Femur (tissue), 1 donor: Measurements from ENCODE around the gene LTO1.

Source experiments
- DNase-seq: peaks from one replicate; pipeline ENCODE4 v3.0.0-alpha.2; 2017

Gene LTO1, protein sequence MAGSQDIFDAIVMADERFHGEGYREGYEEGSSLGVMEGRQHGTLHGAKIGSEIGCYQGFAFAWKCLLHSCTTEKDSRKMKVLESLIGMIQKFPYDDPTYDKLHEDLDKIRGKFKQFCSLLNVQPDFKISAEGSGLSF

GRCh38 chr11:69674886-69675714 is at the start of gene LTO1:
Gene LTO1, minus strand, starts transcription at chr11:69675353. Its CDS starts 114 bp downstream, at chr11:69675239.
- DNase-seq, result peak; percentile 98

GRCh38 chr11:69721745-69722144 is 46.6 kb upstream of the LTO1 start:
- no peak for DNase-seq

DNA sequence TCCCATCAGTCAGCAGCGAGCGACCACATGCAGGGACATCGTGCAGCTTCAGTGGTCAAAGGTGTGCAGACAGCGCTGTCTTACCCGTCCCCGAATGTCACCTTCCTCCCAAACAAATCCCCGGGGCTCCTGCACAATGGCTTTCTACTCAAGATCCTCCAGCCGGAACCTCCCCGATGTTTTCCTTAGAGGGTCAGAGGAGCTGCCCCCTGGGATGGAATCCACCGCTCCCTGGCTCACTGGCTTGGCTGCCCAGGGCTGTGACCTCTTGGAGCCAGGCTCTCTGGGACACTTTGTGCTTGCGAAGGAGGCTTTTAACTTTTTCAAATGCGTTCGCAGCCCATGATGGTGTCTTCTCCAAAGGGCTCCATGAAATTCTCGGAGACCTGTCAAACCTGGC is 46.0 kb upstream of the LTO1 start:
- no peak for DNase-seq

GRCh38 chr11:69718912-69719311 is 43.8 kb upstream of the LTO1 start:
- DNase-seq, result no peak

- peak; percentile 54 for DNase-seq
These were observed 43.0 kb upstream of the LTO1 start for GRCh38 chr11:69718147-69718546.

- DNase-seq, result no peak
These were observed 42.0 kb upstream of the LTO1 start for GRCh38 chr11:69716891-69717747.

GRCh38 chr11:69716099-69716498 is 40.9 kb upstream of the LTO1 start:
- no peak for DNase-seq

- no peak for DNase-seq
These were observed 40.3 kb upstream of the LTO1 start for GRCh38 chr11:69715446-69715845.

- DNase-seq, result no peak
These were observed 37.0 kb upstream of the LTO1 start for GRCh38 chr11:69711822-69712801.

DNA sequence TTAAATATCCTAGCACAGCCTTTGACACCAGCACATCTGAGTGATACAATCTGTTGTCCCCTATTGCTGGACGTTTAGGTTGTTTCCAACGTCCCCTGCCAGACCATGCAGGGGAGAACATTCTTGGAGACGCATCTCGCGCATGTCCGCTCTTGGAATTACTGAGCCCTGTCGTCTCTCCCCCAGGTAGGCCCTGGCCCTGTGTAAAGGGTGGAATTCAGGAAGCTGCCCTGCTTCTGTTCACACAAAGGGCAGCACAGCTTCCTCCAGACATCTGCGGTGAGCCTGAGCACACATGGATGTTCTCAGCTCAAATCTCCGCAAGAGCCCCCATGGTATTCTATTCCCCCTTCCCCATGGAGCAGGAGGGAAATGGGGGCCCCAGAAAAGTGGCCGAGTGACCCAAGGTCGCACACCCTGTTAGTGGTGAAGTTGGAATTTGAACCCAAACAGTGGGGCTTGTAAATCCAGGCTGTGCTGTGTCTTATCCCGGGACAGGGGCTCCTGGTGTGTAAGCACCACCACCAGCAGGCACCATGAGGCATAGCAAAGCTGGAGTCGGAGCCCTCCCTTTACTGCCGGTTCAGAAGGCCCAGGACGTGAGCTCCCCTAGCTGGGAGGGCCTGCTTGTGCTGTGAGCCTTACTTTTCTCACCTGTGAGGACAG is 33.7 kb upstream of the LTO1 start:
- DNase-seq, result no peak

DNA sequence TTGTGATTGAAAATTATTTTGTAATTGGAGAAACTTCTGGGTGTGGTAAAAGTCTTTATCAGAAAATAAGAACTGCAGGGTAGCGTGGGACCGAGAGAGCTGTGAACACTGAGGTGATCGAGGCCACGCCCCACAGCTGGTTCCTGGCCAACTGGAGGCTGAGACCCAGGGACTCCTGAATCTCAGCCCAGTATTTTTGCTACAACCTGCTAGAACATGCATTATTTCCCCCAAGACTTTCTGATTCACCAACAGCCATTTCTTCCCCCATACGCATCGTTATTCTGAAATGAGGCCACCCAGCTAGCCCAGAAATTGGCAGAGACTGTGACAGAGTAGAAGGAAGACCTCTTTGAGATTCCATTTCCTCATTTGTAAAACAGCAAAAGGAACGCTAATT is 32.0 kb upstream of the LTO1 start:
- DNase-seq, result peak; percentile 38

DNA sequence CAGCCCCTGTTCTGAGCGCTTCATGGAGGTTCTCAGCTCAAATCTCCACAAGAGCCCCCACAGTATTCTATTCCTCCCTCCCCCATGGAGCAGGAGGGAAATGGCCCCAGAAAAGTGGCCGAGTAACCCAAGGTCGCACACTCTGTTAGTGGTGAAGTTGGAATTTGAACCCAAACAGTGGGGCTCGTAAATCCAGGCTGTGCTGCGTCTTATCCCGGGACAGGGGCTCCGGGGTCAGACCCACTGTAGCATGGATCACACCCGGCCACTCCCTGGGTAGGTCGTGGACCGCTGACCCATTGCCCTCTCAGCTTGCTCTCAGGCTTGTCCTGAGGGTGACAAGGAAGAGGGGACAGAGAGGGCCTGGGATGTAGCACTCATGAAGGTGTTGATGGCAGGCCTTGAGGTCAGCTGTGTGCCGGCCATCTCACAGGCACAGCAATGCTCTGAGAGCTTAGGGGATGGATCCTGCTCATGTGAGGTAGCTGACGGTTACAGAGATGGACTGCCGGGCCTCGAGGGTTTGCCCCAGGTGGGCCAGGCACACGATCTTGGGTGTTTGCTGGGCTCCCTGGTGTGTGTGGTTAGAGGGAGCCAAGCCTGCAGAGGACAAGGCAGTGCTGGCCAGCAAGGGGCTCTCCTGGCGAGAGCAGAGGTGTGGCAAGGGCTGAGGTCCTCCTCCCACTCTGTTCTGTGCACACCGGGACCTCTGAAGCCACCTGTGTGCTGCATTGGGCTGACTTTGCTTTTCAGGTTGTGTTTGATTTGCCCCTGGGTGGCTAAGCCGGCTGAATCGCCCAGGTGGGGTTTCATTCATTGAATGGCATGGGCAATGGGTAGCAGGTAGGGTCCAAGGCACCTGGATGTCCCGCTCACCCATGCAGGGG is 31.0 kb upstream of the LTO1 start:
- no peak for DNase-seq

GRCh38 chr11:69705351-69705811 is 30.2 kb upstream of the LTO1 start:
- DNase-seq, result no peak

GRCh38 chr11:69704508-69705253 is 29.5 kb upstream of the LTO1 start:
- peak; percentile 56 for DNase-seq

DNA sequence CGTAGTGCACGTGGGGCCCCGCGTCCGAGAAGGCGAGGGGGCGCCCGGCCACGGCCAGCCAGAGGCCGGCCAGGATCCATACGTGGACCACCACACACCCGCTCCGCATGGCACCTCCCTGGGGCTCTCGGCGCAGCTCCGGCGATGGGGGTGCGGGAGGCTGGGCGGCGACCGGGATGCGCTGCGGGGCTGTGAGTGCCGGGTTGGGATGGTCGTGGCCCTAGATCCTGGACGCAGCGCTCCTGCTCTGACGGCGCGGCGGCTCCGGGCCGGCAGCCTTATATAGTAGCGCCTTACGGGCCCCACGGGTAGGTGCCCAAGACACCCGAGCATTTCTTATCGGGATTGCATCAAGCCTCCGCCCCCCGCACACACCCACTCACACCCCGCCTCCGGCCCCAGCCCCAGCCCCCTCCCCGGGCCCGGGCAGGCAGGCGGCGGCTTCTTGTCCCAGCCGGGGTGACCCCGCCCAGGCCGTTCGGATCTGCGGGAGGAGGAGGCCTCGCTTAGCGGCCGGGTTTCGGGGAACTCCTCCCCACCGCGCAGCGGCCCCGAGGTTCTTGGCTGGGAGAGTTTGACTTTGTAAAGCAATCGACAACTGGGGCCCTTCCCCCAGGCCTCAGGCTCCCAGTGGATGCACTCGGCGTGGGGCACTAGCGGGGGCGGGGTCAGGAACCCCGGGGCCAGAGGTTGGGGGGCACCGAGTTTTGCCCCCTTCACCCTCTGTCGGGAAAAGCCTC is 28.8 kb upstream of the LTO1 start, which contains the start of gene FGF19:
Gene FGF19, minus strand, starts transcription at position 255 of the 740 bp plus-strand sequence. Its CDS starts 146 bp downstream, at position 109.
- peak; percentile 53 for DNase-seq

GRCh38 chr11:69703453-69703767 is 28.3 kb upstream of the LTO1 start:
- DNase-seq, result no peak

- DNase-seq, result no peak
These were observed 27.8 kb upstream of the LTO1 start for GRCh38 chr11:69702769-69703452.

- no peak for DNase-seq
These were observed 27.1 kb upstream of the LTO1 start for GRCh38 chr11:69702239-69702691.
